IMR-90 (cell line): ENCODE measurements around the gene FMN2. TPM values are rescaled to one million over a fixed set of nuclear protein-coding genes. Genes with fewer than 3 reads are reported as not detected.
A peak's percentile ranks its signal among the peaks of the same experiment; 100 is the strongest.

Experiments used
- ATAC-seq: fragments of 200-7000 bp; cut with Tn5 transposase; 2 replicates; pipeline ENCODE4 v1.9.1; 2020; ENCODE audit warnings: low read depth, mild to moderate bottlenecking, moderate library complexity
- BruUV-seq: library from RNA; stranded (reverse); fragments of 400-500 nt; replicated peaks from 2 replicates; lab custom pipeline; 2021; lab: Mats Ljungman, UMichigan
- CTCF ChIA-PET: fragments of 300-600 bp; formaldehyde crosslinking; extraction: SDS; loops from one replicate; lab custom pipeline; 2021; ENCODE audit warnings: antibody characterized with exemption; lab: Yijun Ruan, JAX
- POLR2A ChIA-PET: fragments of 300-600 bp; sonication (Branson Sonifier 250); formaldehyde crosslinking; loops from one replicate; lab custom pipeline; 2022; ENCODE audit warnings: antibody characterized with exemption; ENCODE audit not compliant: unreplicated experiment; lab: Charles Lee
- DNase-seq: peaks from one replicate; pipeline ENCODE4 v3.0.0; 2013
- H2AFZ ChIP-seq: replicated peaks from 2 replicates; pipeline ENCODE3; 2013; ENCODE audit warnings: low read length, mild to moderate bottlenecking; ENCODE audit not compliant: poor library complexity
- H2AK5ac ChIP-seq: 2 replicates; pipeline ENCODE4 v1.6.1; 2013; ENCODE audit warnings: low read depth, low read length, inconsistent platforms
- H2AK9ac ChIP-seq: replicated peaks from 2 replicates; pipeline ENCODE3; 2013; ENCODE audit warnings: mild to moderate bottlenecking, low read depth, low read length, moderate library complexity; ENCODE audit not compliant: poor library complexity
- H2BK120ac ChIP-seq: 2 replicates; pipeline ENCODE4 v1.6.1; 2013; ENCODE audit warnings: low read depth, low read length, inconsistent platforms
- H2BK15ac ChIP-seq: 3 replicates; pipeline ENCODE4 v1.6.1; 2013; ENCODE audit warnings: low read depth, low read length, inconsistent platforms
- H2BK20ac ChIP-seq: 2 replicates; pipeline ENCODE4 v1.6.1; 2013; ENCODE audit warnings: low read depth, mild to moderate bottlenecking, inconsistent platforms, low read length, moderate library complexity
- H2BK5ac ChIP-seq: 2 replicates; pipeline ENCODE4 v1.6.1; 2013; ENCODE audit warnings: mild to moderate bottlenecking, low read depth, low read length, inconsistent platforms; ENCODE audit not compliant: poor library complexity, severe bottlenecking
- H3K14ac ChIP-seq: replicated peaks from 2 replicates; pipeline ENCODE4 v1.6.1; 2013; ENCODE audit warnings: low read depth, low read length, inconsistent platforms
- H3K18ac ChIP-seq: 2 replicates; pipeline ENCODE4 v1.6.1; 2013; ENCODE audit warnings: low read depth, low read length, control low read depth
- H3K23ac ChIP-seq: 2 replicates; pipeline ENCODE4 v1.6.1; 2013; ENCODE audit warnings: low read depth, low read length, inconsistent platforms
- H3K27ac ChIP-seq: 2 replicates; pipeline ENCODE4 v1.5.1; 2013; ENCODE audit warnings: mild to moderate bottlenecking, control low read depth, low read length; ENCODE audit not compliant: insufficient read depth
- H3K27me3 ChIP-seq: 2 replicates; pipeline ENCODE4 v1.6.1; 2013; ENCODE audit warnings: low read length; ENCODE audit not compliant: control insufficient read depth, insufficient read depth
- H3K36me3 ChIP-seq: 2 replicates; pipeline ENCODE4 v1.6.1; 2013; ENCODE audit warnings: low read length, mixed read lengths; ENCODE audit not compliant: control insufficient read depth, insufficient read depth
- H3K4ac ChIP-seq: 2 replicates; pipeline ENCODE4 v1.6.1; 2013; ENCODE audit warnings: low read depth, low read length, inconsistent platforms
- H3K4me1 ChIP-seq: 2 replicates; pipeline ENCODE4 v1.6.1; 2013; ENCODE audit warnings: low read length, mixed read lengths; ENCODE audit not compliant: control insufficient read depth, insufficient read depth
- H3K4me2 ChIP-seq: 2 replicates; pipeline ENCODE4 v1.6.1; 2013; ENCODE audit warnings: low read depth, mild to moderate bottlenecking, control low read depth, low read length, moderate library complexity
- H3K4me3 ChIP-seq: 2 replicates; pipeline ENCODE4 v1.5.1; 2013; ENCODE audit warnings: low read depth, mild to moderate bottlenecking, control low read depth, low read length, moderate library complexity; ENCODE audit not compliant: insufficient read depth
- H3K56ac ChIP-seq: 2 replicates; pipeline ENCODE4 v1.6.1; 2013; ENCODE audit warnings: low read length, inconsistent platforms; ENCODE audit not compliant: insufficient read depth; ENCODE audit errors: extremely low read depth
- H3K79me1 ChIP-seq, 2 experiments: 2 replicates each; pipeline ENCODE4 v1.6.1; 2013; ENCODE audit warnings: low read length in 2 of 2, inconsistent platforms in 1 of 2, low read depth in 1 of 2
- H3K9ac ChIP-seq: 2 replicates; pipeline ENCODE4 v1.6.1; 2013; ENCODE audit warnings: low read depth, low read length, control low read depth
- H3K9me1 ChIP-seq: 2 replicates; pipeline ENCODE4 v1.6.1; 2013; ENCODE audit warnings: low read length, inconsistent platforms; ENCODE audit not compliant: insufficient read depth
- H3K9me3 ChIP-seq: 2 replicates; pipeline ENCODE4 v1.6.1; 2013; ENCODE audit warnings: low read length; ENCODE audit not compliant: control insufficient read depth, insufficient read depth
- H4K20me1 ChIP-seq: 2 replicates; pipeline ENCODE4 v1.6.1; 2013; ENCODE audit warnings: low read length, inconsistent platforms; ENCODE audit not compliant: insufficient read depth
- H4K5ac ChIP-seq: 2 replicates; pipeline ENCODE4 v1.6.1; 2013; ENCODE audit warnings: mild to moderate bottlenecking, low read depth, low read length, control low read depth
- H4K8ac ChIP-seq, 2 experiments: 2 replicates each; pipeline ENCODE4 v1.6.1; 2013; ENCODE audit warnings: low read depth in 2 of 2, low read length in 2 of 2, control low read depth in 1 of 2, inconsistent platforms in 1 of 2
- H4K91ac ChIP-seq: 2 replicates; pipeline ENCODE4 v1.6.1; 2013; ENCODE audit warnings: low read depth, low read length, inconsistent platforms; ENCODE audit not compliant: insufficient read depth
- BHLHE40 ChIP-seq: fragments of 150-350 bp; IDR thresholded peaks from 2 replicates; pipeline ENCODE4 v1.6.1; 2016; ENCODE audit warnings: mild to moderate bottlenecking, low read depth, low read length
- FOS ChIP-seq: fragments of 150-350 bp; IDR thresholded peaks from 2 replicates; pipeline ENCODE4 v1.6.1; 2016; ENCODE audit warnings: low read depth, low read length
- MAZ ChIP-seq: IDR thresholded peaks from 2 replicates; pipeline ENCODE4 v1.6.1; 2012; ENCODE audit warnings: low read depth, mild to moderate bottlenecking, low read length, improper control_type of control experiment, moderate library complexity, borderline replicate concordance
- NFE2L2 ChIP-seq: fragments of 150-350 bp; IDR thresholded peaks from 2 replicates; pipeline ENCODE4 v1.6.1; 2016; ENCODE audit warnings: low read depth, mild to moderate bottlenecking, low read length
- POLR2A ChIP-seq: IDR thresholded peaks from 2 replicates; pipeline ENCODE4 v1.6.1; 2012; ENCODE audit warnings: mild to moderate bottlenecking, low read depth, low read length
- RFX5 ChIP-seq: IDR thresholded peaks from 2 replicates; pipeline ENCODE4 v1.8.0; 2012; ENCODE audit warnings: low read depth, mild to moderate bottlenecking, low read length, moderate library complexity
- WGBS, 2 experiments: methylation state at CpG; one replicate each; pipeline versions ENCODE4 v1.1.5 to v1.1.7; 2013; ENCODE audit warnings: missing lambda C conversion rate in 2 of 2; ENCODE audit not compliant: insufficient read length in 1 of 2; ENCODE audit errors: extremely low coverage in 2 of 2; 5-methylcytosine and 5-hydroxymethylcytosine counted together
- dilution Hi-C: fragments of 300-500 bp; cut with HindIII; formaldehyde crosslinking; loops from one replicate; pipeline ENCODE4 v1.14.3; 2018; ENCODE audit warnings: low sequenced_read_pairs; ENCODE audit not compliant: unreplicated experiment
- in situ Hi-C: fragments of 300-500 bp; cut with MboI; formaldehyde crosslinking; loops from 3 replicates; pipeline ENCODE4 v1.14.3; 2019; ENCODE audit warnings: low sequenced_read_pairs, inconsistent platforms, mixed read lengths
- intact Hi-C: fragments of 100-400 bp; cut with micrococcal nuclease; formaldehyde crosslinking; loops from 2 replicates; pipeline ENCODE4 v1.10.0; 2022
- polyA plus RNA-seq, 3 experiments: library from polyadenylated mRNA; depleted of rRNA; stranded (reverse); fragments of >200 nt; gene quantifications; 2 replicates each; pipeline ENCODE4 v1.2.3, GENCODE V29; 2012; ENCODE audit warnings: low replicate concordance in 1 of 3
- total RNA-seq: library from RNA; depleted of rRNA; stranded (reverse); fragments of >200 nt; gene quantifications from 2 replicates; pipeline ENCODE4 v1.2.3, GENCODE V29; 2012

FMN2 gene
- total and polyA plus RNA-seq, 2 of the 4 experiments (the other 2 are of a cell fraction) = 29.0 to 35.8 TPM

DNA sequence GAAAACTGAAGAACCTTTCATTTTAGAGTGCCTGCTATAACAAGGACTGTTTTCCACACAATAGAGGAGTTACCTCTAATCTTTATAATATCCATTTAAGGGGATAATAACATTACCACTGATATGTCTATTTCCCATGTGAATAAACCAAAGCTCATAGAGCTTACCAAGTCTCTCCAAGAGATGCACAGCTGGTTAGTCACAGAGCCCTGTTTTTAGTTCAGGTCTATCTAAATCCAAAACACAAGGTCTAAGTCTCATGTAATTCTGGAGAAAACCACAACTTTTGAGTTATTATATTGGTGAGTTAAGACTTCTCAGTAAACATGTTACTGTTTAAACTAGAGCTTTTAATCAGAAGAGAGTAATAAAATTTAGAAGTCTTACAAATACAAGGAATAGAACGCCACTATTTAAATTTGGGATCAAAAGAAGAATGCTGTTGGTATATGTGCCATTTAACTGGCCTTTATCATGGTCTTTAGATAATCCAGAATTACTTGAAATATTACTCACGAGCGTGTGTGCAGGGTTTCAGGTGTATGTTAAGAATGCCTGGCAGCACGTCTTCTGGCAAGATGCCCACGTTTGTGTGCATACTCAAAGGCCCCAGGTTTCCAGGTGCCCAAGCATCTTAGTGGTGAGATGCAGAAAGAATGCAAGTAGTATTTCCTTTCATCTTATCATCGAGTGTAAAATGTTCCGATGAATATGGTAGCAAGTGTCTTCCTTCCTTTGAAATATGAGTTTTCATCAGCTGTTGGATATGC lies 190.6 kb downstream of the FMN2 start (continued):
- TF ChIP-seq RFX5 (no peak), MAZ (no peak)

DNA sequence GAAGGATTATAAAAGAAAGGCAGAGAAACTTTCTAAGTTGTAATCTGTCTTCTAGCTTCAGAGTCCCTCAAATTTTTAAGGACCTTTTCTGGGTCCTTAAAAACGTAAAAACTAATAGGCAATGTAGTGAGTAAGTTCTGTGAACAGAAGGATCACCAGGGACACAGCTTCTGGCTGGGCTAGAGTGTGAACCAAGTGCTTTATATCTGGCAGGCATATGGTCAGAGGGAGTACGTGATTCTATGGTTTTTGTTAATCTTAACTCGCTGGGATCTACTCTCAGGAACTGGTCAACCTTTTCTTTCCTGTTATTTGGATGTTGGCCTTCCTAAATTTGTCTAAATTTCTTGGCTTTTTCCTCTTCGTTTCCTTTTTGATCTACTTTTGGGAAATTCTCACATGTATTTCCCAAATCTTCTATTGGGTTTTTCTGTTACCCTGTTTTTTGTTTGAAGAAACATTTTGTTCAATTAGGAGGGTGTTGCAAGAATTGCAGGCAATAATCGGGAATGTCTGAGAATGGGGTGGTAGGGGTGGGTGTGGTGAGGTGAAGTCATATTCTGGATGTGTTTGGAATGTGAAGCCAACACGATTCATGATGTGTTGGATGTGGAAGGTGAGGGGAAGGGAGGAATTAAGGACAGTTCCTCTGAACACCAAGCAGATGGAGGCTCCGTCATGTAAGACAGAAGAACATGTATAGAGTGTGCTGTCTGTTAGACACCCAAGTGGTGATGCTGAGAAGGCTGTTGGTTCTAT lies 193.2 kb downstream of the FMN2 start:
- dilution Hi-C loops = no loop called here
- Histone ChIP-seq H3K4me1 (peaks cover 6% of the 10 kb centered on the region), H3K4me3 (no peak overlapping the region), H4K8ac (peak overlapping the region; percentile 89 to 90), H3K14ac (peak overlapping the region; percentile 71), H4K20me1 (no peaks in the 10 kb centered on the region), H3K4me2 (no peak overlapping the region), H3K4ac (peak overlapping the region; percentile 96), H2AK5ac (peak overlapping the region; percentile 99), H2BK5ac (peak overlapping the region; percentile 69), H3K56ac (peak overlapping the region; percentile 43; the same call in 1 of the 2 replicates), H2AK9ac (peak overlapping the region; percentile 62), H4K91ac (peak overlapping the region; percentile 92), H3K9ac (no peak overlapping the region), H3K27me3 (no peaks in the 10 kb centered on the region), H2BK120ac (peak overlapping the region; percentile 87), H2BK15ac (peak overlapping the region; percentile 99), H3K27ac (peak overlapping the region; percentile 13; the same call in 1 of the 2 replicates), H3K79me1 (peaks cover 22 to 67% of the 10 kb centered on the region in 2 experiments), H2AFZ (no peak overlapping the region), H3K36me3 (peaks cover 2% of the 10 kb centered on the region; the same call in 1 of the 2 replicates), H4K5ac (peak overlapping the region; percentile 69), H3K23ac (peak overlapping the region; percentile 92), H3K18ac (peak overlapping the region; percentile 80; the same call in 1 of the 2 replicates), H3K9me3 (peaks cover 3% of the 10 kb centered on the region; the same call in 1 of the 2 replicates), H3K9me1 (peaks cover 5% of the 10 kb centered on the region), H2BK20ac (peak overlapping the region; percentile 96)
- no TSS peak for BruUV-seq
- intact Hi-C loops = loop anchor here (5.0 kb wide), 1 partner anchor 73 kb away; no protein-coding TSS in a partner anchor
- 77% methylated on average over 3 of the region's 7 CpGs; no CpG with 5 or more reads in 1 of the 2 experiments for WGBS, 2 experiments
- ATAC-seq (no peak), DNase-seq (no peak)
- TF ChIP-seq POLR2A (no peak), BHLHE40 (no peak), FOS (no peak), NFE2L2 (no peak)
- POLR2A ChIA-PET = no interaction called here
- in situ Hi-C loops = no loop called here
- CTCF ChIA-PET = no interaction called here
